Measurements from ENCODE around the gene TNK1.
"Not testable (repeated sequence)": the region's sequence is repeated elsewhere in the genome, so short reads cannot be mapped to it uniquely, and the experiment has no call there.

The TNK1 gene

GRCh38 chr17:7363311-7363710 lies 17.6 kb upstream of the TNK1 start:
- no peak for DNase-seq (ENCODE audit: low spot score)
- ChIA-PET CTCF (interaction anchor here (0.6 kb wide), 1 partner anchor 121 kb away, joined by 4 read pairs; the partner anchor contains the start of gene POLR2A), POLR2A (ENCODE audit: low non-redundant PET) (interaction anchor here (0.6 kb wide), 1 partner anchor 415 kb away, joined by 10 read pairs; no protein-coding TSS in a partner anchor)
- TF ChIP-seq CTCF (conservative IDR thresholded peaks at IDR 0.05; ENCODE audit: low read depth) = no peak
- H3K27ac ChIP-seq = peak overlapping the region; percentile 39

GRCh38 chr17:7365963-7366362 lies 14.9 kb upstream of the TNK1 start:
- CTCF ChIA-PET = interaction anchor here (0.6 kb wide), 1 partner anchor 85 kb away, joined by 3 read pairs; no protein-coding TSS in a partner anchor
- H3K27ac ChIP-seq; DNase-seq (ENCODE audit: low spot score); POLR2A ChIA-PET (ENCODE audit: low non-redundant PET): not testable (repeated sequence)

GRCh38 chr17:7367083-7367482 lies 13.8 kb upstream of the TNK1 start:
- DNase-seq (ENCODE audit: low spot score) = no peak
- no peak overlapping the region for H3K27ac ChIP-seq
- POLR2A ChIA-PET (ENCODE audit: low non-redundant PET) = no interaction called here
- TF ChIP-seq CTCF (conservative IDR thresholded peaks at IDR 0.05; ENCODE audit: low read depth) = no peak
- CTCF ChIA-PET = interaction anchor here (0.6 kb wide), 1 partner anchor 13 kb away, joined by 3 read pairs; no protein-coding TSS in a partner anchor

- TF ChIP-seq CTCF (conservative IDR thresholded peaks at IDR 0.05; ENCODE audit: low read depth) = no peak
- no peak overlapping the region for H3K27ac ChIP-seq
- ChIA-PET CTCF (interaction anchor here (0.8 kb wide), 1 partner anchor 12 kb away, joined by 4 read pairs; no protein-coding TSS in a partner anchor), POLR2A (ENCODE audit: low non-redundant PET) (interaction anchor here (0.6 kb wide), 1 partner anchor 13 kb away, joined by 3 read pairs; no protein-coding TSS in a partner anchor)
- no peak for DNase-seq (ENCODE audit: low spot score)
These were observed 12.8 kb upstream of the TNK1 start for GRCh38 chr17:7367918-7368598.

- H3K27ac ChIP-seq; POLR2A ChIA-PET (ENCODE audit: low non-redundant PET); DNase-seq (ENCODE audit: low spot score): not testable (repeated sequence)
- CTCF ChIA-PET = interaction anchor here (0.8 kb wide), 1 partner anchor 13 kb away, joined by 4 read pairs; no protein-coding TSS in a partner anchor
These were observed 12.3 kb upstream of the TNK1 start for GRCh38 chr17:7368599-7368994.

GRCh38 chr17:7369825-7370224 lies 11.1 kb upstream of the TNK1 start:
- no peak overlapping the region for H3K27ac ChIP-seq
- POLR2A ChIA-PET (ENCODE audit: low non-redundant PET) = no interaction called here
- CTCF ChIA-PET = no interaction called here
- DNase-seq (ENCODE audit: low spot score) = no peak
- TF ChIP-seq CTCF (conservative IDR thresholded peaks at IDR 0.05; ENCODE audit: low read depth) = no peak

GRCh38 chr17:7370853-7371252 lies 10.0 kb upstream of the TNK1 start:
- no peak for TF ChIP-seq CTCF (conservative IDR thresholded peaks at IDR 0.05; ENCODE audit: low read depth)
- DNase-seq (ENCODE audit: low spot score) = no peak
- ChIA-PET POLR2A (ENCODE audit: low non-redundant PET) (no interaction called here), CTCF (no interaction called here)
- no peak overlapping the region for H3K27ac ChIP-seq

Measured in RWPE1 (cell line).